ENCODE results near the gene STK39. TPM values are rescaled to one million over a fixed set of nuclear protein-coding genes. Genes with fewer than 3 reads are reported as not detected.

STK39 gene
- total RNA-seq, 1 donor from 2014 or later = 20.9 TPM

DNA sequence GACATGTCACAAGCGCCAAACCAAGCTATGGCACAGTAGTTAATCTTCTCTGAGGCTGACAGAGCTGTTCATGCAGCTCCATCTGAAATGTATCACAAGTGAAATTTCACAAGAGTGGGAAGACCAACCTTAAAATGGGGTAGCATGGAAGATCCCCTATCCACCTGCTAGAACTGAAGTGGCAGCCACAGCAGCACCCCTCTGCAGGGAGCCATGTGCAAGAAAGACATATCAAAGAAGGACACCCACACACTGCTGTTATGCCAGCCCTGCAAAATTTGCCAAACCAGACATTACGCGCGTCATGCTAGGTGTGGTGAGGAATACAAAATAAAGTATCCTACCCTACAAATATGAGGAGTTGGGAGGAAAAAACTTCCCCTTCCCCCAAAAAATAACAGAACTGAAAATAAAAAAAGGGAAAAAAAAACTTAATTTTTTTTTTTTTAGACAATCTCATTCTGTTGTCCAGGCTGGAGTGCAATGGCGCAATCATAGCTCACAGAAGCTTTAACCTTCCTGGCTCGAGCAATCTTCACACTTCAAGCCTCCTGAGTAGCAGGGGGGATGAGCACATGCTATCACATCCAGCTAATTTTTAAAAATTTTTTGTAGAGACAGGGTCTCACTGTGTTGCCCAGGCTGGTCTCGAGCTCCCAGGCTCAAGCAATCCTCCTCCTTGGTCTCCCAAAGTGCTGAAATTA is 76.2 kb downstream of the STK39 start:
- intact Hi-C loops (cut with micrococcal nuclease) = no loop called here
- ATAC-seq = no peak
- no peak for DNase-seq

DNA sequence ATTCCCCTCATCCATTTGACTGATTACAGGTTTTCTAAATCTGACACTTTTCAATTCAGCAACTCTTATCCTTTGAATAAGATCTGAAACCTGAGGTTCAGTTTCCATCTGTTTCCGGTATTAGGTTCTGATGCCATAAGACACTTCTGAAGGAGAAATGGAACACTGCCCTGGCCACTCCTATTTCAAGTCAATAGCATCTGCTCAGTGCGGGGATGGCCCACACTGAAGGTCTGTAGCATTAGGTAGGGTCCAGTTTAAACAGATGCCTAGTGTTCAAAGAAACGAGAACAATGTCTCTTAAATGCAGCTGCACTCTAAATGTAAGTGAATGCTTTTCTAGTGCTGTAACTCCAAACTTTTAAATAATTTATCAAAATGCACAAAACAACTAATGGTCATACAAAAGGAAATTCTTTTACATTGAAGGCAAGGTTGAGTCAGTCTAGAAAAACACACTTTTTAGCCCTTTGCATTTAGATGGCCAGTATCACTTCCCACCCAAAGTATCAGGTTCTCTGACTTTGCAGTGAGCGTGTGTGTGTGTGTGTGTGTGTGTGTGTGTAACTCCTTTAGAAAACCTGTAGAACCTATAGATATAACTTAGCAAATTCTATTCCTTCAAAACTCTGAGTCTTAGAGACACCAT is 78.2 kb downstream of the STK39 start:
- DNase-seq (no peak), ATAC-seq (no peak)
- intact Hi-C loops (cut with micrococcal nuclease) = no loop called here

DNA sequence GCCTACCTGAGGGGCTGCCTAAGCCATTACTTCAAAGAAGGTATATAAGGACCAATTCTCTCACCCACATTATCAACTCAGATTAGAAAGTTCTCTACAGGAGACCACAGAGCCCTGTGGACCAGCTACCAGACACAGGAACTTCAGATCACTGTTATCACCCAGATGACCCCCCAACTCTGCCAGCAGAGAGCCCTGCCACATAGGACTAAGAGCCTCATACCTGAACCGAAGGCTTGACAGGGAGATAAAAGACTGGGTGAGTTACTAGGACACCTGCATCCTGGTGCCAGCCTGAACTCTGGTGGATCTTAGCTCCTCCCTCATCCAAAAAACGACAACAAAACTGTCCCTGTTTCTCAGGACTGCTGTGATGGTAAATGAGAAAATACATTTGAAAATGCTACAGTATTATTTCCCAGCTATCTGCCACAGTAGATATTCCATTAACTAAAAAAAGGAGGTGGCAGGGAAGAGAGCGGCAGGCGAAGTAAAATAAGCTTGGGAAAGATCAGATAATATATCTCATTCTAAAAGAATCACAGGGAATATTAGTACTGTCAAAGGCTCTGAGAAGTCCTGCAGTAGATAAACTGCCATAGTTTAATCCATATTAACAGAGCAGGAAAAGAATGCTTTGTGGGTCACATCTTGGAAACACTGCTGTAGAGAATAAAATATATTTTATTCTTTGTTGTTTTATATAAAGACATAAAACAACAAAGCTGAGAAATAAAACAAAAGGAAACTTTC is 79.7 kb downstream of the STK39 start:
- intact Hi-C loops (cut with micrococcal nuclease) = no loop called here
- ATAC-seq (no peak), DNase-seq (no peak)

- DNase-seq (no peak), ATAC-seq (peak; percentile 17)
- intact Hi-C loops (cut with micrococcal nuclease) = no loop called here
These were observed 80.4 kb downstream of the STK39 start for GRCh38 chr2:168166902-168167510.

DNA sequence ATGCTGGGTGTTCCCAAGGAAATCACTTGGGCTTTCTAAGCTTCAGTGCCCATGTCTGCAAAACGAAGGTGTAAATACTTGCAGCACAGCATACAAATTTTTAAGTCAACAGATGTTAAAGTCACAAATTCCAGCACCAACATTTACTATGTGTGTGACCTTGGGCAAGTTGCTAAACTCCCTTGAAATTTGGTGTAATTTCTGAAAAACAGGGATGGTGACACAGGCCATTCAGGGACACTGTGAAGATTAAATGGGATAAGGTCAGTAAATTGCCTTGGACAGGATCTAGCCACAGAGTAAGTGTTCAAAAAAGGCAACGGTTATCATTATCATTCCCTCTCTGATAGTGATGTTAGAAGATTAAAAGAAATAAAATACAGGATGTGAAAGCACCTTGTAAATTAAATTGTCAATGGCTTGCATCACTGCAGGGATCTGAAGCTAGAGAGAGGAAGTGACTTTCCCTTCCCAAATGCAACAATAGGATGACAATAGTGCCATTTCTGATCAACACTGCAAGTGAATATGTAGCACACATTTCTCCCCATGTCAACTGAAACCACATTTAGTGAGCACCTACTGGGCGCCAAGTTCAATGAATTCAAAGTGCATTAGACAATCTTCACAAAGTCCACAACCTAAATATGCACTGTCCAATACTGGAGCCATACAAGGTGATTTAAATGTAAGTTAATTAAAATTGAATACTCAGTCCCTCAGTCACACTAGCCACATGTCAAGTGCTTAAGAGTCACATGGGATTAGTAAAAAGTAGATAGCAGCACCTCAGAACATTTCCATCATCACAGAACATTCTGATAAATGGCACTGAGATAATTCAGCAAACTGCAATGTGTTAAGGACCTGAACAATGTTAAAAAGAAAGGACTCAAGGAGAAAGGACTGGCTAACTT is 81.2 kb downstream of the STK39 start:
- DNase-seq (no peak), ATAC-seq (peak; percentile 49)
- intact Hi-C loops (cut with micrococcal nuclease) = no loop called here

- intact Hi-C loops (cut with micrococcal nuclease) = no loop called here
- DNase-seq (no peak), ATAC-seq (peak; percentile 71)
These were observed 82.0 kb downstream of the STK39 start for GRCh38 chr2:168165397-168165796.

GRCh38 chr2:168160897-168161296 is 86.5 kb downstream of the STK39 start:
- ATAC-seq (no peak), DNase-seq (no peak)
- intact Hi-C loops (cut with micrococcal nuclease) = no loop called here

- no peak for ATAC-seq
- DNase-seq = no peak
- intact Hi-C loops (cut with micrococcal nuclease) = no loop called here
These were observed 87.4 kb downstream of the STK39 start for GRCh38 chr2:168159754-168160585.

GRCh38 chr2:168158586-168158985 is 88.8 kb downstream of the STK39 start:
- no peak for ATAC-seq
- DNase-seq = no peak
- intact Hi-C loops (cut with micrococcal nuclease) = no loop called here

- DNase-seq (no peak), ATAC-seq (peak; percentile 35)
- intact Hi-C loops (cut with micrococcal nuclease) = no loop called here
These were observed 89.5 kb downstream of the STK39 start for GRCh38 chr2:168157926-168158325.

DNA sequence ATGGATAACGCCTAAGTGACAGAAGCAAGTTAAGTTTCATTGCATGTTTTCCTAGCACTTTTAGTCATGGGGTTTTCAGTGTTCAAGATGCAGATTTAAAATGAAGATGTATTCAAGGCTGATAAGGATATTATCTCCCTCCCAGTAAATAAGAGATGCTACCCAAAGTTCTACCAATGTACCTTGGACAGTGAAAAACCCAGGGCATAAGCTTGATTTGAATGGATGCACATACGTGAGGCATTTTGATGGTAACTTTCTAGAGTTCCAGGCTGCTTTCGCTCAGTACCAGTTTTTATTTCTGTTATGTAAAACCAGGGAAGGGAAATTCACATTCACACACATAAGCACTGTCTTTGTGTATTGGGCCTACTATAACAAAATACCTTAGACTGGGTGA is 90.3 kb downstream of the STK39 start:
- DNase-seq (no peak), ATAC-seq (no peak)
- intact Hi-C loops (cut with micrococcal nuclease) = no loop called here

DNA sequence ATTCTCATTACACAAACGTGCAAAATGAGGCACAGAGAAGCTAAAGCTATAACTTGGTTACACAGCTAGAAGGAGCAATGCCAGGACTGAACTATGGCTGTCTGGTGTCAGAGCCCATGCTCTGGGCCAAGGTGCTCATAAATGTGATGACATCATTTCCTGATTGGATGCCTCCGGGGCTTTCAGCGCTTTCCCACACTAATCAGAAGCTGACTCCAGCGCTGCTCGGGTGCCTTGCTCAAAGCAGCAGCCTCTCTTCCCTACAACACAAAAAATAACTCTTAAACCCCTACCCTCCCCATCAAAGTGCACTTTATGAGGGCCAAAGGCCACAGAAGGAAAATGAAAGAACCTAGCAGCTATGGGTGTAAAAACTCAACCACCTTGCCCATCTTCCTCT is 90.7 kb downstream of the STK39 start:
- peak; percentile 84 for ATAC-seq
- intact Hi-C loops (cut with micrococcal nuclease) = no loop called here
- peak; percentile 48 for DNase-seq

DNA sequence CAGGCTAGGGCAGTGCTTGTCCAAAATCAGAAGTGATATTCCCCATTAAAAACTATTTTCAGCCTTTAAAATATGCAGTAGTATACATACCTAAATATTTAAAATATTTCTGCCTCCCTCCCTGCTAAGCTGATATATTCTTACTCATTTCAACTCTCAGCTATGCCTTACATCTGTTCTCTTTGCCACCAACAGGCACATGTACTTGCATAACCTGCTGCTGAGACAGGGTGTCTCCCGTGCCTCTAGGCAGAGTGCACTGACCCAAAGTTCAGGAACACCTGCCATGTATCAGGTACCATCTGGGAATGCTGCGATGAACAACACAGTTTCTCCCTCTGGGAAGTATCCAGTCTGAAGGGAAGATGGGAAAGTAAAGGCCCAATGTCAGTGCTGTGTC is 91.7 kb downstream of the STK39 start:
- intact Hi-C loops (cut with micrococcal nuclease) = no loop called here
- DNase-seq (no peak), ATAC-seq (peak; percentile 42)

DNA sequence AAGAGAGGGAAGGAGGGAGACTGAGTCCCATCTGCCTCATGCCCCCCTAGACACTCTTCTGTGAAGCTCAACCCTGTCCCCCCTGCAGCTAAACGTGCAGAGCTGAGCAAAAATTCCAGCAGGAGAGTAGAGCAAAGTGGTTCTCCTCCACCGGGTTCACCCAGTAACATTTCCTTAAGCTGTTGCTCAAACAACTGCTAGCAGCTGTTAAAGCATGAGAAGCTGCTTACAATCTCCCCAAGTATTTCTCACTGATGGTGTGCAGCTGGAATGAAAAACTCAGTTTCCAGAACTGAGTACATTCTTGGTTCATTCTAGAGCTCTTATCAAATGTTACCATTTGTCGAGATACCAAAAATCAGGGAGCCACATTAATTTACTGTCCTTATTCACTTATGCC is 92.3 kb downstream of the STK39 start:
- intact Hi-C loops (cut with micrococcal nuclease) = no loop called here
- DNase-seq (no peak), ATAC-seq (peak; percentile 59)

DNA sequence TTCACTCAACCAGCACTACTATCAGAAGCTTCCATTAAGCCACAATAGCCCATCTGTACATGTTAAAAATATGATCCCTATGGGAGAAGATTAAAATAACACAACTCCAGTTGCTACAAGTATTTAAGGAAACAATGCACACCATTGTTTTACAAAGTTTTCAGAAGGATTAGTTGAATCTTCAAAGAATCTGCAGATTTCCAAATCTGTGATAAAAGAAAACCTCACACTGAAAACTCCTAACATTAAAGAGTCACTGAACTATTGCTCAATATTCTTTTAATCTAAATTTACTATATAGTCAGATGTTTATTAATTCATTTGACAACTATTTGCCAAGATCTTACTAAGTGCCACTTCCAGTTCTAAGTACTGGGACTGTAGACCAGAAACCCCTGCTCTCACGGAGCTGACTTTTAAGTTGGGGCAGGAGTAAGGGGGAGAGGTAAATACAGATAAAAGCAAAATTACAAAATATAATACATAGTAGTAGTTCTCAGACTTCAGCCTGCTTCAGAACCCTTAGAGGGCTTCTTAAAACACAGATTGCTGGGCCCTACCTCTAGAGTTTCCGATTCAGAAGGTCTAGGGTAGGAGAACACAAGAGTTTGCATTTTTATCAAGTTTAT is 94.4 kb downstream of the STK39 start:
- ATAC-seq = no peak
- no peak for DNase-seq
- intact Hi-C loops (cut with micrococcal nuclease) = no loop called here

DNA sequence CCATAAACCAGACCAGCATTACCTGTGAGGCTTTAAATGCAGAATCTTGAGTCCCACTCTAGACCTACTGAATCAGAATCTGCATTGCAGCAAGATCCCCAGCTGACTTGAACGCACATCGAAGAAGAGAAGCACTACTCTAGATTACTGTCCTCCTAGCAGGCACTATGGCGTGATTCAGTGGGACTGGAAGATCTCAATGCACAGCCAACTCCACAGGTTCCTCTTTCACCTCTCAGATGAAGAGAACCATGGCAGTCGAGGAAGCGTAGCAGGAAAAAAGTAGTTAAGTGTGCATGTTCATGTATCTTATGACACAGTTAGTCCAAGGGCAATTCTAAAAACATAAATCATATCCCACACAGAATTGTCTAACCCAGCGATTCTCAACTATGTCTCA is 97.4 kb downstream of the STK39 start:
- DNase-seq = no peak
- ATAC-seq = no peak
- intact Hi-C loops (cut with micrococcal nuclease) = no loop called here

- ATAC-seq = no peak
- intact Hi-C loops (cut with micrococcal nuclease) = no loop called here
- no peak for DNase-seq
These were observed 98.0 kb downstream of the STK39 start for GRCh38 chr2:168149150-168149974.
